GM12878 (cell line): ENCODE measurements around the gene PIGU. TPM values are rescaled to one million over a fixed set of nuclear protein-coding genes. Genes with fewer than 3 reads are reported as not detected.

Source experiments
- ATAC-seq: fragments of 200-7000 bp; cut with Tn5 transposase; 3 replicates; pipeline ENCODE4 v1.9.1; 2020; ENCODE audit warnings: mild to moderate bottlenecking, moderate library complexity
- BruUV-seq: library from RNA; stranded (reverse); fragments of 400-500 nt; replicated peaks from 2 replicates; lab custom pipeline; 2021; lab: Mats Ljungman, UMichigan
- CTCF ChIA-PET: fragments of 300-600 bp; sonication (Branson Sonifier 250); formaldehyde crosslinking; extraction: SDS; loops from one replicate; lab custom pipeline; 2021; ENCODE audit warnings: inconsistent platforms; lab: Yijun Ruan, JAX
- POLR2A ChIA-PET: fragments of 350-600 bp; formaldehyde crosslinking; extraction: SDS; loops from one replicate; lab custom pipeline; 2021; ENCODE audit warnings: inconsistent platforms; lab: Charles Lee
- RAD21 ChIA-PET: fragments of 300-600 bp; sonication (Branson Sonifier 250); formaldehyde crosslinking; loops from one replicate; lab custom pipeline; 2023; ENCODE audit warnings: antibody characterized with exemption; ENCODE audit not compliant: unreplicated experiment; lab: Charles Lee
- SMC1A ChIA-PET: fragments of 300-600 bp; sonication (Branson Sonifier 250); formaldehyde crosslinking; loops from one replicate; lab custom pipeline; 2023; ENCODE audit not compliant: unreplicated experiment, uncharacterized antibody; lab: Charles Lee
- DNase-seq: peaks from one replicate; pipeline ENCODE4 v3.0.0-alpha.2; 2011; ENCODE audit warnings: low read depth, low spot score
- FAIRE-seq: peaks from 3 replicates; lab custom pipeline; 2011; peaks lifted over from hg19 to GRCh38; lab: Jason Lieb, UNC
- H2AFZ ChIP-seq: 2 replicates; pipeline ENCODE4 v1.6.0; 2011; ENCODE audit warnings: low read depth, low read length, control low read depth; ENCODE audit not compliant: control insufficient read depth
- H3K27ac ChIP-seq: 2 replicates; pipeline ENCODE4 v1.5.1; 2011; ENCODE audit warnings: control low read depth; ENCODE audit not compliant: control insufficient read depth, insufficient read depth
- H3K27me3 ChIP-seq, 2 experiments: replicated peaks in 1 of 2; 2 replicates each; pipeline versions ENCODE4 v1.6.0 to v1.6.1; 2011; ENCODE audit warnings: low read length in 1 of 2; ENCODE audit not compliant: control insufficient read depth in 2 of 2, insufficient read depth in 2 of 2
- H3K36me3 ChIP-seq, 2 experiments: 2 replicates each; pipeline ENCODE4 v1.5.1; 2011; ENCODE audit warnings: low read length in 1 of 2; ENCODE audit not compliant: control insufficient read depth in 2 of 2, insufficient read depth in 2 of 2
- H3K4me1 ChIP-seq: 2 replicates; pipeline ENCODE4 v1.6.1; 2011; ENCODE audit warnings: mild to moderate bottlenecking, low read length, moderate library complexity, mixed read lengths; ENCODE audit not compliant: control insufficient read depth, insufficient read depth
- H3K4me2 ChIP-seq: 2 replicates; pipeline ENCODE4 v1.6.0; 2011; ENCODE audit warnings: control low read depth; ENCODE audit not compliant: control insufficient read depth, insufficient read depth
- H3K4me3 ChIP-seq: fragments of 200-600 bp; sonication (generic); 2 replicates; pipeline ENCODE4 v1.5.1; 2016
- H3K79me2 ChIP-seq: 2 replicates; pipeline ENCODE4 v1.6.0; 2011; ENCODE audit warnings: low read length; ENCODE audit not compliant: control insufficient read depth, insufficient read depth
- H3K9ac ChIP-seq: 2 replicates; pipeline ENCODE4 v1.8.0; 2011; ENCODE audit warnings: low read length, control low read depth, mixed read lengths; ENCODE audit not compliant: control insufficient read depth, insufficient read depth
- H3K9me3 ChIP-seq: replicated peaks from 3 replicates; pipeline ENCODE4 v1.5.1; 2011; ENCODE audit warnings: mild to moderate bottlenecking, low read length; ENCODE audit not compliant: control insufficient read depth, insufficient read depth
- H4K20me1 ChIP-seq: 2 replicates; pipeline ENCODE4 v1.6.0; 2011; ENCODE audit not compliant: control insufficient read depth, insufficient read depth
- BACH1 ChIP-seq: fragments of 450-650 bp; IDR thresholded peaks from 2 replicates; pipeline ENCODE4 v1.6.1; 2017; ENCODE audit warnings: mild to moderate bottlenecking, borderline replicate concordance
- CHD4 ChIP-seq: fragments of 200-600 bp; sonication (generic); IDR thresholded peaks from 2 replicates; pipeline ENCODE4 v1.6.1; 2016; ENCODE audit warnings: mild to moderate bottlenecking
- KDM1A ChIP-seq: fragments of 200-600 bp; sonication (generic); IDR thresholded peaks from 2 replicates; pipeline ENCODE4 v1.6.1; 2016; ENCODE audit warnings: borderline replicate concordance
- MTA3 ChIP-seq: IDR thresholded peaks from 2 replicates; pipeline ENCODE4 v1.6.1; 2012; ENCODE audit warnings: low read length, inconsistent platforms, borderline replicate concordance
- POLR2AphosphoS5 ChIP-seq: IDR thresholded peaks from 2 replicates; pipeline ENCODE4 v1.6.1; 2011; ENCODE audit warnings: mild to moderate bottlenecking, low read length, inconsistent platforms
- TAF1 ChIP-seq: IDR thresholded peaks from 2 replicates; pipeline ENCODE4 v1.6.1; 2011; ENCODE audit warnings: mild to moderate bottlenecking, low read depth, low read length, borderline replicate concordance
- ZNF217 ChIP-seq: fragments of 450-650 bp; IDR thresholded peaks from 2 replicates; pipeline ENCODE4 v1.6.1; 2017; ENCODE audit warnings: antibody characterized with exemption, mild to moderate bottlenecking
- ZZZ3 ChIP-seq: IDR thresholded peaks from 2 replicates; pipeline ENCODE4 v1.6.1; 2011; ENCODE audit warnings: low read depth; ENCODE audit not compliant: control insufficient read depth, insufficient read length
- WGBS: methylation state at CpG from one replicate; pipeline ENCODE4 v1.1.6; 2016; ENCODE audit warnings: low lambda C conversion rate; ENCODE audit not compliant: insufficient replicate concordance, insufficient coverage; ENCODE audit errors: missing lambda C conversion rate; 5-methylcytosine and 5-hydroxymethylcytosine counted together
- in situ Hi-C: fragments of 300-500 bp; cut with MboI; formaldehyde crosslinking; loops from 9 replicates; pipeline ENCODE4 v1.14.3; 2018; ENCODE audit warnings: mixed read lengths
- intact Hi-C: fragments of 100-400 bp; cut with micrococcal nuclease; formaldehyde crosslinking; loops from one replicate; pipeline ENCODE4 v1.14.2; 2022; ENCODE audit not compliant: unreplicated experiment
- polyA plus RNA-seq, 11 experiments: library from polyadenylated mRNA; depleted of rRNA in 4 of 11; unstranded in 6 of 11; stranded (reverse) in 5 of 11; fragments of >200 nt; fragmentation: Nextera tagmentation in 4 of 11; fragmentation: Illumina TruSeq in 1 of 11; extraction: Ambion mirVana in 4 of 11; extraction: Trizol in 1 of 11; gene quantifications; 1 replicate in 1 of 11; 2 replicates in 10 of 11; pipeline versions ENCODE4 v1.2.1 to v1.2.3, GENCODE V29; 2011 to 2016; ENCODE audit warnings: inconsistent platforms in 2 of 11, missing spikeins in 2 of 11, low read depth in 1 of 11
- total RNA-seq, 4 experiments: library from RNA; depleted of rRNA in 3 of 4; stranded (reverse); fragments of >200 nt in 3 of 4; fragmentation: Illumina TruSeq in 1 of 4; extraction: Trizol in 1 of 4; gene quantifications; 2 replicates each; pipeline versions ENCODE4 v1.2.1 to v1.2.3, GENCODE V29; 2013 to 2021
- TF ChIP-seq, protein P1 (sequence below): fragments of 450-650 bp; IDR thresholded peaks from 2 replicates; pipeline ENCODE4 v1.6.1; 2016; ENCODE audit warnings: mild to moderate bottlenecking, moderate library complexity, borderline replicate concordance

The PIGU gene
- total and polyA plus RNA-seq, 10 of the 15 experiments (the other 5 are each of a cell fraction or from before 2014, with no cell fraction given) = 4.1 to 88.2 (median 25.0) TPM

DNA sequence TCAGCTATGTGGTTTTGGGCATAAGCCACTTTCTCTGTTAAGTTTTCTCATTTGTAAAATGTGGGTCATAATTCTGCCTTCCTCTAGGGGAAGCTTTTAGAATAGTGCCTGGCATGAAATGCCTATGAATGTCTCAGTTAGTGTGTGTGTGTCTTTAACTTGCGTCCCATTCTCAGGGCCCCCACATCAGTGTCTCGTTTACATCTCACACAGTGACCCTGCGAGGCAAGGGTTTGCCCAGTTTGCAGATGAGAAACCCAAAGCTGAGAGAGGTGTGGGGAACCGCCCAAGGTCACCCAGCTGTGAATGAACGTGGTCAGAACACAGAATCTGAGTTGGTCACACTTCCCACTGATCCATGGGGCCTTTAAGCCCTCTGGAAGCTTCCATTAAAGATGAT, 146.6 kb downstream of the PIGU start:
- WGBS = 76% methylated on average over 5 of the region's 5 CpGs
- no peaks in the 10 kb centered on the region for H3K4me1 ChIP-seq
- no peak for TF ChIP-seq POLR2AphosphoS5
- TF ChIP-seq ZNF217 = no peak
- H3K36me3 ChIP-seq = peaks cover 25 to 35% of the 10 kb centered on the region in 2 experiments
- no peak overlapping the region for H3K4me2 ChIP-seq
- in situ Hi-C loops = no loop called here
- no peaks in the 10 kb centered on the region for H3K9me3 ChIP-seq
- no peak for DNase-seq
- CTCF ChIA-PET = interaction anchor here (0.6 to 3.3 kb wide), 8 partner anchors 9 to 239 kb away, joined by 3 to 15 read pairs (median 3); partner anchors contain the start of gene DYNLRB1
- intact Hi-C loops = no loop called here
- ATAC-seq = no peak
- no peaks in the 10 kb centered on the region; the same call in 1 of the 2 replicates for H3K79me2 ChIP-seq
- FAIRE-seq = no peak
- no TSS peak for BruUV-seq
- no peak overlapping the region for H3K27ac ChIP-seq
- SMC1A ChIA-PET = interaction anchor here (1.1 to 2.3 kb wide), 6 partner anchors 10 to 246 kb away, joined by 3 to 6 read pairs (median 3); no protein-coding TSS in a partner anchor
- H4K20me1 ChIP-seq = no peaks in the 10 kb centered on the region
- RAD21 ChIA-PET = interaction anchor here (1.4 to 2.6 kb wide), 3 partner anchors 178 to 240 kb away, joined by 4 to 9 read pairs (median 5); no protein-coding TSS in a partner anchor
- no peaks in the 10 kb centered on the region for H3K27me3 ChIP-seq
- no peak overlapping the region for H3K4me3 ChIP-seq
- H2AFZ ChIP-seq = no peak overlapping the region
- H3K9ac ChIP-seq = no peak overlapping the region
- POLR2A ChIA-PET = no interaction called here

- DNase-seq = no peak
- Histone ChIP-seq H3K27ac (no peak overlapping the region), H3K9me3 (no peaks in the 10 kb centered on the region), H4K20me1 (no peaks in the 10 kb centered on the region), H3K4me1 (no peaks in the 10 kb centered on the region), H3K36me3 (peaks cover 27 to 30% of the 10 kb centered on the region in 2 experiments), H3K4me3 (no peak overlapping the region), H3K9ac (no peak overlapping the region), H3K27me3 (no peaks in the 10 kb centered on the region), H2AFZ (no peak overlapping the region), H3K4me2 (no peak overlapping the region), H3K79me2 (no peaks in the 10 kb centered on the region; the same call in 1 of the 2 replicates)
- no TSS peak for BruUV-seq
- in situ Hi-C loops = no loop called here
- CTCF ChIA-PET = interaction anchor here (0.6 to 3.3 kb wide), 5 partner anchors 13 to 240 kb away, joined by 3 to 15 read pairs (median 3); partner anchors contain the start of gene DYNLRB1
- no peak for FAIRE-seq
- SMC1A ChIA-PET = interaction anchor here (1.1 to 1.6 kb wide), 2 partner anchors 178 to 246 kb away, joined by 3 to 4 read pairs; no protein-coding TSS in a partner anchor
- WGBS = 100% methylated on average over 3 of the region's 3 CpGs
- POLR2A ChIA-PET = no interaction called here
- RAD21 ChIA-PET = interaction anchor here (1.8 to 2.6 kb wide), 2 partner anchors 178 to 217 kb away, joined by 4 to 9 read pairs; no protein-coding TSS in a partner anchor
- intact Hi-C loops = loop anchor here (10.0 kb wide), 1 partner anchor 335 kb away; no protein-coding TSS in a partner anchor
- ATAC-seq = no peak
- TF ChIP-seq CHD4 (no peak), ZZZ3 (no peak), MTA3 (no peak), TAF1 (no peak), KDM1A (no peak), BACH1 (no peak)
- TF ChIP-seq, protein P1, sequence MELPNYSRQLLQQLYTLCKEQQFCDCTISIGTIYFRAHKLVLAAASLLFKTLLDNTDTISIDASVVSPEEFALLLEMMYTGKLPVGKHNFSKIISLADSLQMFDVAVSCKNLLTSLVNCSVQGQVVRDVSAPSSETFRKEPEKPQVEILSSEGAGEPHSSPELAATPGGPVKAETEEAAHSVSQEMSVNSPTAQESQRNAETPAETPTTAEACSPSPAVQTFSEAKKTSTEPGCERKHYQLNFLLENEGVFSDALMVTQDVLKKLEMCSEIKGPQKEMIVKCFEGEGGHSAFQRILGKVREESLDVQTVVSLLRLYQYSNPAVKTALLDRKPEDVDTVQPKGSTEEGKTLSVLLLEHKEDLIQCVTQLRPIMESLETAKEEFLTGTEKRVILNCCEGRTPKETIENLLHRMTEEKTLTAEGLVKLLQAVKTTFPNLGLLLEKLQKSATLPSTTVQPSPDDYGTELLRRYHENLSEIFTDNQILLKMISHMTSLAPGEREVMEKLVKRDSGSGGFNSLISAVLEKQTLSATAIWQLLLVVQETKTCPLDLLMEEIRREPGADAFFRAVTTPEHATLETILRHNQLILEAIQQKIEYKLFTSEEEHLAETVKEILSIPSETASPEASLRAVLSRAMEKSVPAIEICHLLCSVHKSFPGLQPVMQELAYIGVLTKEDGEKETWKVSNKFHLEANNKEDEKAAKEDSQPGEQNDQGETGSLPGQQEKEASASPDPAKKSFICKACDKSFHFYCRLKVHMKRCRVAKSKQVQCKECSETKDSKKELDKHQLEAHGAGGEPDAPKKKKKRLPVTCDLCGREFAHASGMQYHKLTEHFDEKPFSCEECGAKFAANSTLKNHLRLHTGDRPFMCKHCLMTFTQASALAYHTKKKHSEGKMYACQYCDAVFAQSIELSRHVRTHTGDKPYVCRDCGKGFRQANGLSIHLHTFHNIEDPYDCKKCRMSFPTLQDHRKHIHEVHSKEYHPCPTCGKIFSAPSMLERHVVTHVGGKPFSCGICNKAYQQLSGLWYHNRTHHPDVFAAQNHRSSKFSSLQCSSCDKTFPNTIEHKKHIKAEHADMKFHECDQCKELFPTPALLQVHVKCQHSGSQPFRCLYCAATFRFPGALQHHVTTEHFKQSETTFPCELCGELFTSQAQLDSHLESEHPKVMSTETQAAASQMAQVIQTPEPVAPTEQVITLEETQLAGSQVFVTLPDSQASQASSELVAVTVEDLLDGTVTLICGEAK = no peak
Measured at GRCh38 chr20:34529742-34530141, 147.2 kb downstream of the PIGU start.
